Caco-2 (cell line): ENCODE data around the gene STEAP4. TPM values are rescaled to one million over a fixed set of nuclear protein-coding genes. Genes with fewer than 3 reads are reported as not detected.
"Not testable (repeated sequence)": the region's sequence is repeated elsewhere in the genome, so short reads cannot be mapped to it uniquely, and the experiment has no call there.

Experiments used
- BruUV-seq: library from RNA; stranded (reverse); fragments of 400-500 nt; replicated peaks from 2 replicates; lab custom pipeline; 2021; lab: Mats Ljungman, UMichigan
- CTCF ChIA-PET: fragments of 300-600 bp; sonication (Branson Sonifier 250); formaldehyde crosslinking; loops from one replicate; lab custom pipeline; 2022; ENCODE audit warnings: antibody characterized with exemption; lab: Charles Lee
- POLR2A ChIA-PET: fragments of 300-600 bp; sonication (Branson Sonifier 250); formaldehyde crosslinking; loops from one replicate; lab custom pipeline; 2022; ENCODE audit warnings: antibody characterized with exemption; lab: Charles Lee
- DNase-seq, 2 experiments: peaks; one replicate each; pipeline versions ENCODE4 v3.0.0 to v3.0.0-alpha.2; 2020 to 2022
- H3K27me3 ChIP-seq: replicated peaks from 2 replicates; pipeline ENCODE4 v1.6.0; 2011; ENCODE audit warnings: low read length; ENCODE audit not compliant: control insufficient read depth, insufficient read depth
- H3K36me3 ChIP-seq: 2 replicates; pipeline ENCODE4 v1.5.1; 2011; ENCODE audit warnings: low read length; ENCODE audit not compliant: control insufficient read depth, insufficient read depth
- H3K4me1 ChIP-seq: fragments of 250-450 bp; sonication (Bioruptor Pico); 2 replicates; pipeline ENCODE4 v1.5.1; 2020; ENCODE audit warnings: mild to moderate bottlenecking
- H3K4me3 ChIP-seq: 2 replicates; pipeline ENCODE4 v1.5.1; 2011; ENCODE audit warnings: low read depth, mild to moderate bottlenecking, control low read depth, low read length
- H3K9me3 ChIP-seq: fragments of 250-450 bp; sonication (Bioruptor Pico); 2 replicates; pipeline ENCODE4 v1.5.1; 2020; ENCODE audit warnings: mild to moderate bottlenecking, moderate library complexity
- H3K27ac Mint-ChIP-seq: one replicate; pipeline ENCODE4 v1.8.0; 2022; ENCODE audit warnings: mixed read lengths; ENCODE audit not compliant: unreplicated experiment
- H3K27me3 Mint-ChIP-seq: one replicate; pipeline ENCODE4 v1.8.0; 2022; ENCODE audit warnings: mixed read lengths; ENCODE audit not compliant: insufficient read depth, unreplicated experiment
- H3K36me3 Mint-ChIP-seq: one replicate; pipeline ENCODE4 v1.8.0; 2022; ENCODE audit warnings: mild to moderate bottlenecking, mixed read lengths; ENCODE audit not compliant: insufficient read depth, unreplicated experiment
- H3K4me1 Mint-ChIP-seq: one replicate; pipeline ENCODE4 v1.8.0; 2022; ENCODE audit warnings: low read depth, mixed read lengths; ENCODE audit not compliant: unreplicated experiment
- H3K4me3 Mint-ChIP-seq: one replicate; pipeline ENCODE4 v1.8.0; 2022; ENCODE audit warnings: mild to moderate bottlenecking, moderate library complexity, mixed read lengths; ENCODE audit not compliant: unreplicated experiment
- H3K9me3 Mint-ChIP-seq: one replicate; pipeline ENCODE4 v1.8.0; 2022; ENCODE audit warnings: mixed read lengths; ENCODE audit not compliant: unreplicated experiment
- CTCF ChIP-seq, 2 experiments: fragments of 200-600 bp in 1 of 2; IDR thresholded peaks; 1 replicate in 1 of 2; 2 replicates in 1 of 2; pipeline versions ENCODE4 v1.5.1 to v1.8.0; 2011 to 2022; ENCODE audit warnings: antibody characterized with exemption in 1 of 2, control low read depth in 1 of 2, inconsistent platforms in 1 of 2, low read depth in 1 of 2, low read length in 1 of 2, mild to moderate bottlenecking in 1 of 2, moderate library complexity in 1 of 2; ENCODE audit not compliant: insufficient read depth in 1 of 2, severe bottlenecking in 1 of 2, unreplicated experiment in 1 of 2
- intact Hi-C: fragments of 100-400 bp; cut with micrococcal nuclease; formaldehyde crosslinking; loops from one replicate; pipeline ENCODE4 v1.10.0; 2022; ENCODE audit not compliant: unreplicated experiment
- total RNA-seq: library from RNA; stranded (reverse); gene quantifications from 2 replicates; pipeline ENCODE4 v1.2.3, GENCODE V29; 2022

Gene STEAP4
- total RNA-seq, 1 experiment from 2014 or later: not detected

GRCh38 chr7:88267421-88267820 lies 39.3 kb downstream of the STEAP4 start:
- no TSS peak for BruUV-seq

GRCh38 chr7:88264987-88265386 lies 41.7 kb downstream of the STEAP4 start:
- H3K27me3 ChIP-seq, intact Hi-C loops, H3K27me3 Mint-ChIP-seq, H3K4me1 ChIP-seq, POLR2A ChIA-PET, H3K27ac Mint-ChIP-seq, H3K36me3 Mint-ChIP-seq, H3K4me3 Mint-ChIP-seq, H3K36me3 ChIP-seq, H3K4me3 ChIP-seq, BruUV-seq, H3K4me1 Mint-ChIP-seq, DNase-seq, CTCF ChIA-PET, H3K9me3 ChIP-seq: not testable (repeated sequence)
- peaks cover 12% of the 10 kb centered on the region for H3K9me3 Mint-ChIP-seq

More at GRCh38 chr7:88267421-88267820, 39.3 kb downstream of the STEAP4 start:
- Mint-ChIP-seq H3K4me3 (no peak overlapping the region), H3K27me3 (no peaks in the 10 kb centered on the region), H3K4me1 (no peaks in the 10 kb centered on the region), H3K27ac (no peak overlapping the region), H3K9me3 (peaks cover 12% of the 10 kb centered on the region), H3K36me3 (no peaks in the 10 kb centered on the region)
- ChIA-PET POLR2A (no interaction called here), CTCF (no interaction called here)
- intact Hi-C loops: no loop called here
- no peak for TF ChIP-seq CTCF (IDR thresholded peaks at IDR 0.05; ENCODE audit: insufficient read depth in 1 of 2, low read depth in 1 of 2, low read length in 1 of 2, severe bottlenecking in 1 of 2, unreplicated experiment in 1 of 2)
- DNase-seq: no peak
- Histone ChIP-seq H3K27me3 (no peaks in the 10 kb centered on the region), H3K36me3 (no peaks in the 10 kb centered on the region), H3K9me3 (no peaks in the 10 kb centered on the region), H3K4me3 (no peak overlapping the region), H3K4me1 (no peaks in the 10 kb centered on the region)

- H3K36me3 Mint-ChIP-seq: no peaks in the 10 kb centered on the region
- H3K4me1 Mint-ChIP-seq: no peaks in the 10 kb centered on the region
- ChIA-PET CTCF (no interaction called here), POLR2A (no interaction called here)
- no peak for DNase-seq
- no peak overlapping the region for H3K4me3 ChIP-seq
- peaks cover 4% of the 10 kb centered on the region for H3K27me3 Mint-ChIP-seq
- no peaks in the 10 kb centered on the region for H3K27me3 ChIP-seq
- intact Hi-C loops: no loop called here
- H3K4me3 Mint-ChIP-seq: no peak overlapping the region
- H3K4me1 ChIP-seq: no peaks in the 10 kb centered on the region
- peaks cover 6% of the 10 kb centered on the region for H3K9me3 Mint-ChIP-seq
- no peaks in the 10 kb centered on the region for H3K9me3 ChIP-seq
- TF ChIP-seq CTCF (IDR thresholded peaks at IDR 0.05; ENCODE audit: insufficient read depth in 1 of 2, low read depth in 1 of 2, low read length in 1 of 2, severe bottlenecking in 1 of 2, unreplicated experiment in 1 of 2): no peak
- no TSS peak for BruUV-seq
- no peak overlapping the region for H3K27ac Mint-ChIP-seq
- no peaks in the 10 kb centered on the region for H3K36me3 ChIP-seq
Observed at GRCh38 chr7:88262562-88262961, 44.1 kb downstream of the STEAP4 start.

GRCh38 chr7:88260719-88261118 lies 46.0 kb downstream of the STEAP4 start:
- ChIA-PET POLR2A (no interaction called here), CTCF (no interaction called here)
- intact Hi-C loops: no loop called here
- BruUV-seq: no TSS peak
- no peaks in the 10 kb centered on the region for H3K9me3 ChIP-seq
- no peak overlapping the region for H3K4me3 ChIP-seq
- H3K9me3 Mint-ChIP-seq: no peaks in the 10 kb centered on the region
- H3K27me3 ChIP-seq: no peaks in the 10 kb centered on the region
- DNase-seq: no peak
- H3K4me1 Mint-ChIP-seq: no peaks in the 10 kb centered on the region
- TF ChIP-seq CTCF (IDR thresholded peaks at IDR 0.05; ENCODE audit: insufficient read depth in 1 of 2, low read depth in 1 of 2, low read length in 1 of 2, severe bottlenecking in 1 of 2, unreplicated experiment in 1 of 2): no peak
- H3K36me3 ChIP-seq: no peaks in the 10 kb centered on the region
- H3K27me3 Mint-ChIP-seq: peaks cover 4% of the 10 kb centered on the region
- H3K27ac Mint-ChIP-seq: no peak overlapping the region
- H3K36me3 Mint-ChIP-seq: no peaks in the 10 kb centered on the region
- H3K4me1 ChIP-seq: no peaks in the 10 kb centered on the region
- H3K4me3 Mint-ChIP-seq: no peak overlapping the region
